Fibroblast of skin of left biceps (primary cell): ENCODE data around the gene CNGA2.

Experiments used
- DNase-seq, 2 experiments: peaks; one replicate each; pipeline ENCODE4 v3.0.0-alpha.2; 2013; ENCODE audit warnings: low read depth in 2 of 2

Gene CNGA2

DNA sequence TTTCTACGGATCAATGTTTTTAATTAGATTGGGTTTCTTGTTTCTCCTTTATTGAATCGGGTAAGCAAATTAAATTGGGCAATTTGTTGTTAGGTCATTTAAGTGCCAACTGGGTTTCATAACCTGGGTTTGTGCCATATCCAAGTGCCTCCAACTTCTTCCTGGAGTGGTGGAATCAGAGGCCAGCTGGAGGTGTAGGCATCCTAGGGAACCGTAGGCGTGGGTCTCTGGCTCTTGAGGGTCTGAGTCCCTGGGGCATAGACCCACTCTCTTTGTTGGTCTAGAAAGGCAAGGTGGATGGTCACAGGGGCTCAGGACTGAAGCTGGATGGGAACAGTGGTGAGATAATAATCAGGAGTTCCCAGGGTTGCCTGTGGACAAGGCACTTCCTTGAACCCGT is 18.3 kb downstream of the CNGA2 start:
- no peak for DNase-seq

DNA sequence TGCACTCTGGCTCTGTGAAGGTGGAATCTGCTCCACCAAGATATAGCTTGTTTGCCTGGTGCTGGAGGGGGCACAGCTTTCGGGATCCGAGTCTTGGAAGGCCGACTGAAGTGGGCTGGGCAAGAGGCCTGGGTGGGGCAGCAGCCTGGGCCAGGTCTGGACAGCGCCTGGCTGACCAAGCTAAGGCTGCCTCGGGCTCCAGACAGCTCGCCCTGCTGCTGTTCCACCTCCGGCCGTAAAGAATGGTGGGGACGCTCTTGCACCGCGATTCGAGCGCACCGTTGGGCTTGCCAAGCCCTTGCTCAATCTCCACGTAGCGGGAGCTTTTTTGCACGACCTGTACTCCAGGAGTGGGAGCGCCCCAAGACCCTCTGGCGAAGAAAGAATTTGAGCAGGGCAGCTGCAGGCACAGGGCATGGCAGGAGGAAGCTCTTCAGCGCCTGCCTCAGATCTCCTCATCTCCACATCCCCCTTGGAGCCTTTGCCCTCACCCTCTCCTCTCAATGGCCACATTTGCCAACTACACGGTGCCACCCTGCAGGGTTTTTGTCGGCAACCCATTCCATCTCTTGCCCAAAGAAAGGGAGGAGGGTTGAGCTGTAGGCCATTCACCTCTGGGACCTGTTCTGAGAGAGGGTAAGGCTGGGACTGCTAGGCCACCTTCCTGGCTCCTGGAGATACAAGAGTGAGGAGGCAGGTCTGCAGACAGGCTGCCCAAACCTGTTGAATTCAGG is 18.9 kb downstream of the CNGA2 start:
- no peak for DNase-seq

DNA sequence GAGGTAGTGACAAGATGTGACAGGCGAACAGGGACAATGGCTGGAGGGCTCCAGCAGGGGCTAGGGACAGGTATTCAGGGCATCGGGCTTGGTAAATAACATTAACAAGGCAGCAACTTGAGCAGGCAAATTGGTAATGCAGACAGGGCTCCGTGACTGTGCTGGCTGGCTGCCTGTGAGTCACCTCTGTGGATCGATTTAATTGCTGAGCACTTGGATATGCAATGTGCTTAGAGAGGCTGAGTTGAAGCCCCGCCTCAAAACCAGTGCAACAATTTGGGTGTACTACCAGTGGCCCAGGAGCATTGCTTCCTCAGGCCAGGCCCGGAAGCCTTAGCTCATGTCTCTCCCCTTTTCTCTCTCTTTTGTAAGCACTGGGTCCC is 19.5 kb downstream of the CNGA2 start:
- DNase-seq = peak; percentile 43 to 52

DNA sequence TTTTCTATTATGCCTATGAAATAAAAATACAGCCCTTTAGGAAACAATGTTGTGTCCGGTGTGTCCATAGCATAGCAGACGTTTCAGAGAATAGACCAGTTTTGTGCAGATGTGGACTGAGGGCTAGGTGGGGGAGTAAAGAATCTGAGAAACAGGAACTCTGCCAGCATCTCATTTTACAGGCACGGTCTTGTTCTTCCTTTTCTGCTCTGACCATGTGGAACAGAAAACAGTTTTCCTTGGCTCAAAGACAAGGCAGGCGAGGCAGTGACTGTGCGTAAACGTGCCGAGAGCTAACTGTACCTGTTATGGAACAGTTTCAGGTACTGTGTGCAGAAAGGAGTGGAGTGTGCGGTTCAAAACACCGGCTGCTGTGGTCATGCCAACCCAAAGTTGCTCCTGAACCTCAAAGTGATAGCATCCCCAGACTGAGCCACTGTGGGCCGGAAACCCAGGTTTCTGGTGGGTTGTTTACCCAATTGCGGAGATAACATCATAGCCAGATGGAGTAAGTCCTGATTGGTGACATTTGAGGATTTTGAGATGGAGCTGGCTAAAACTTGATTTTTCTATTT is 20.2 kb downstream of the CNGA2 start:
- DNase-seq = no peak

DNA sequence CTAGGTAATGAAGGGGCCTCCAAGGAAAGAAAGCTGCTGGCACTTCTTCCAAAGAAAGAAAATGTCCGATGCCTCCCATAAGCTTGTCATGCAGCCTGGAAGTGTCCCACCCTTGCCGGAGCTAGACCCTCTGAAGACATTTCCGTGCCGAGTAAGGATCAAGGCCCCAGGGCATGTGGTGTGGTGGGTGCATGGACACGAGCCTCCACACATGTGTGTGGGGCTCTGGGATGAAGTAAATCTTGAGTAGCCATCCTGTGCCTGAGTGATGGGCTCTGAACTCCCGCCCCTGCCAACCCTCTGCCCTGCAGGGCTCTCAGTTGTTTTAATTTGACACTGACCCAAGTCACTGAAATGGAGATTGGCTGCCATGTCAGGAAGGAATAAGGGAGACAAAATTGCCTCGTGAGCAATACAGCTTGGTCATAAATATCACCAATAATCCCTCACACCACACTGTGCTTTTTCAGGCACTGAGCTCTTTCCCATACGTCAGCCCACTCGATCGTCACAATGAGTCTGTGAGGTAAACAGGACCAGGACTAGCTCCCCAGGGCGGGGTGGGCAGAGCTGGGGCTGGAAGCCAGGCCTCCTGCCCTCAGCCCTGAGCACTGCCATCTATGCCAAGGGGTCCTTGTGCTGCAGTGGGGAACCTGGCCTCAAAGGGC is 24.6 kb downstream of the CNGA2 start:
- DNase-seq = no peak

DNA sequence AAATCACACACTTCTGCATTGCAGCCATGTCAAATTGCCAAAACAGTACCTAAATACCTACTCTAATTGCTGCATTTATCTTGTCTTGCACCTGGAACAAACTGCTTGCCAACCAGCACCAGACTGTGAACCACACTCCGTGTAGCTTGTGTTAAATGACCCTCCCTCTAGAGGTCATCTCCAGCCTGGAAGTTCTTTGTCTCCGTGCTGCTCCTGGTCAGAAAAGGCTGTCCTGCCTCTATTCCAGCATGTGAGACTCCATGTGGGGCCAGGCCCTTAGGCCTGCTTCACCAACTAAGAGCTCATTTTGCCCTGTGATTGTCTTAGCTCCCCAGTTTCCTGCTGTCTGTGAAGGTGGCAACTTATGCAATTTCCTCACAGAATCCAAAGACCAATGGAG is 28.3 kb downstream of the CNGA2 start:
- DNase-seq = no peak

DNA sequence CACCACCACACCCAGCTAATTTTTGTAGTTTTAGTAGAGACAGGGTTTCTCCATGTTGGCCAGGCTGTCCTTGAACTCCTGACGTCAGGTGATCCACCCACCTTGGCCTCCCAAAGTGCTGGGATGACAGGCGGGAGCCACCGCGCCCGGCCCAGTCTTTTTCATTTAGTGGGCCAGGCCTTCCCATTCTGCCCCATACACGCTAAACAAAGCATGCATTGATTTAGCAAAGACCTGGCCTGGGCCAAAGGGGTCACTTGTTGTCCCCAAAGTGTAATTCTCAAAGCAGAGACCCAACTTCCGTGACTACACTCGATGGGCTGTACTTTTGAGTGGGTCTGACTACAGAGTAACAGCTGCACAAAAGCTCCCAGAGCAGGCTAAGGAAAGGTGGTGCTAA is 29.2 kb downstream of the CNGA2 start:
- no peak for DNase-seq

DNA sequence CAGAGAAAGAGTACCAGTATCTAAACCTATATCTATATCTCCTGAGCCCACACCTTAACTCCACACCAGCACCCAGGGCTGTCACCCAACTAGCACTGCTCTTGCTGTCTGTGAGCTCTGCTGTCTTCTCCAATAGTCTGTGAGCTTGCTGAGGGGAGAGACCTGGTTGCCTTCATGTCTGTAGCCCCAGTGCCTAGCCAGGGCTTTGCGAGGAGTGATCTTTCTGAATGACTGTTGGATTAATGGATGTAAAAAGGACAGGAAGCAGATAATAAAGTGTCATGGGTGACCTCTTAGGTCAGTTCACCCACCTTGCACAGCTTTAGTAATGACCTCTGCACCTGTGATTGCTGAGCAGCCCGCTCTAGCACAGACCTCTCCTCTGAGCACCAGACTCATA is 30.5 kb downstream of the CNGA2 start:
- no peak for DNase-seq

DNA sequence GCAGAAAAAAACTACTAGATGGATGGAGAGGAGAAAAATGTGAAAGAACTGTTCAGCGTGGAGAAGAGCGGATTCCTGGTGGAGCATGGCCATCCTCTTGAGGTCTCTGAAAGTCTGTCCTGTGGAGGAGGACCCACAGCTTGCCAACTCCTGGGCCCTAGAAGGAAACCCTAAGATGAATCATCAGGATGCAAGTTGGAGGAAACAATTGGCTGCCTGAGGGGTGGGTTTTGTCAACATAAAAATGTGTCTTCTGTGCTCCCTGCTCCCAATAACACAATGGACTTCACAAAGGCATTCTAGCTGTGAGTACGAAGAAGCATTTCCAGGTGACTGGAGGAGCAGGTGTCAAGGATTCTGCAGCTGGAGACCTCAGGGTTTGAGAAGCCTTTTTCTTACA is 37.2 kb downstream of the CNGA2 start:
- no peak for DNase-seq

DNA sequence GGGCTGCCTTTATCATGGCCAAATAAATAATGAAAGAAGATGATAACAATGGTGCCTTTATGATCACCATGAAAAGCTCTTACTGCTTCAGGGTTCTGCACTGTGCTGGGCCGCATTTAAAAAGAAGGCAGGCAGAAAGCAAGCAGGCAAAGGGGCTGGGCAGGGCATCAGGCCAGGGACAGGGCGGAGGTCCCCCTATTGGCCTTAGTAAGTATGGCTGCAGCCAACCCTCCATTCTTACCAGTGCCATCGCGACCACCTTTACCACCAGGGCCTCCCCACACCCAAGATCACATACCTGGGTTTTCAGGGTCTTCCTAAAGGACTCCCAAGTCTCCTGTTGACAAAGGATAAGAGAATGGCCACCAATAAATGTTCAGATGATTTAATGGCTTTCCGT is 38.9 kb downstream of the CNGA2 start:
- DNase-seq = no peak

DNA sequence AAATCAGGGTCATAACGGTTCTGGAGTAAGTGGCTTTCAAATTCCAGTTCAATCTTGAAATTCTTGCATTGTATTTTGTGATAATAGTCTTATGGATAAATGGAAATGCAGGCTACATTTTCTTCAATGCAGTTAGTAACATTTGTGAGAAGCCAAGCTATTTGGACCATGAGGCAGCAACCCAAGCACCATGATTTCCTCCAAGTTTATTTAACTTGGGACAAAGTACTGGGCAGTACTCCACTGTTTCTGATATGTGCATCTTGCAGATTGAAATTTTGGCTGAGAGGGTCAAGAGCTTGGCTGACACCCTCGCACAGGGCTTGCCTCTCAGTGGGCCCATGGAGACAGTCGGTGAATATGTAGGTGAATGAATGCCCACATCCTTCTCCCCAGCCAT is 39.9 kb downstream of the CNGA2 start:
- no peak for DNase-seq

DNA sequence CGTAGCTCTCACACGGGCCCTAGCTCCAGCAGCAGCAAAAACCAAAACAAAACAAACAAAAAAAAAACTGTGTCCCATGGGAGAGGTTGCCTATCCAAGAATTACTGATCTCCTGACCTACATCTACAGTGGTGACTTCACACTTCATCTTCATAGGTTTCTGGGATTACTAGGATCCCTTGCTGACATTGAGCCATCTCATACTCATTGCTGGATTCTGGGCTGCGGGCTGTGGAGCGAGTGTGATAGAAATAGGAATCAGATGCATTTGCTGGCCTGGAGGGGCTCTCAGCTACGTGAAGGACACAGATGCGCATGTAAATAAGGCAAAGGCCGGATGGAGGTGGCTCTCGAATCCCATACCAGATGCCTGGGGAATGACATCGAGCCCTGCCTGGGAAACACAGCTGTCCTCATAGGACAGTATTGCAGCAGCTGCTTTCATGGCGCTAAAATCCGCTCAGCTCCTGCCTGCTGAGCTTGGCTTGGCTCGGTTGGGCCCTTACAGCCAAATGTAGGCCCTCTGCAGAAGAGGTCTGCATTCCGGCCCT is 41.7 kb downstream of the CNGA2 start:
- no peak for DNase-seq

DNA sequence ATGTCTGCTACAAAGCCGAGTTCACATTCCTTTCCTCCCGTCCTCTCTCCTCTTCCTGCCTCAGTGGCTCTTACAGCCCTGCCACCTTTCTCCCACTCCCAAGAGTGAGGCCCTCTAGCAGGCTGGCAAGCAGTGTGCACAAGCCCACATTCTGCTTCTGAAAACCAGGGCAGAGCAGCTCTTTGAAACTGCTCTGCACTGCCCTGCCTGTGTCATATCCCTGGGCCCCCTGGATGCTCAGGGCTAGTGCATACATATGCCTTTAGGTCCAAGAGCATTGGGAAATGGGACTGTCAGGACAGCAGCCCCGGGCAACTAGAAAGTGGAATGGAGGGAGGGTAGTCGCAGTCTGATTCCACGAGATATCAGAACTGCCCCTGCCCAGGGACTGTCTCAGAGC is 42.4 kb downstream of the CNGA2 start:
- no peak for DNase-seq

DNA sequence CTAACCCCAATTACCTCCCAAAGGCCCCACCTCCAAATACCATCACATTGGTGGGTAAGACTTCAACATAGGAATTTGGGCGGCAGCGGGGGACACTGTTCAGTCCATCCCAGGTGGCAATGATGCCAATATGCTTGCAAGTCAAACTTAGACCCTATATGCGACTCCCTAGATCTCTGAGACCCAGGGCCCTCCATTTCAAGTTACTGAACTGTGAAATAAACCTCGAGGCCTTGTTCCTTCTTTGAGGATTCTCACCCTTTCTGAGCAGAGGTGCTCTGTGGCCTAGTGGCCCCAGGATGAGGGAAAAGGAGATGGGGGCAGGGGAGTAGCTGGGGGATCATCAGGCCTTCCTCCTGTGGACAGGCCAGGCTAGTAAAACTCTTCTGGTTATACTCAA is 44.7 kb downstream of the CNGA2 start:
- no peak for DNase-seq

DNA sequence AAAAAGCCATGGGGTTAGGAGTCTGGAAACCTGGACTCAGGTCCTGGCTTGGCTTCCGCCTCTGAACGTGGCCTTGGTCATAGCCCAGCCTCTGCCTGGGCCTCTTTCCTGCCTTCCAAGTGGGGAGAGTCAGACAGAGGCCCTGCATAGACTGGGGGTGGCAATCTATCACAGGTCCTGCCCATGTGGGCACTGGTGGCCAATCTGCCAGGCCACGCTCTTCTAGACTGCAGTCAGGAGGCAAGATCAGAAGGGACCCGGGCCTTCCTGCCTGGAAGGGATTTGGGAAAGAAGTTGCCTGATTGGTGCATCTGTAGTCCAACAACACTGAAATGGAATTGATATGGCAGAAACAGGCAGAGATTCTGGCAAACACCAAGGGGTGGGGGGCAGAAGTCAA is 46.1 kb downstream of the CNGA2 start:
- DNase-seq = no peak

DNA sequence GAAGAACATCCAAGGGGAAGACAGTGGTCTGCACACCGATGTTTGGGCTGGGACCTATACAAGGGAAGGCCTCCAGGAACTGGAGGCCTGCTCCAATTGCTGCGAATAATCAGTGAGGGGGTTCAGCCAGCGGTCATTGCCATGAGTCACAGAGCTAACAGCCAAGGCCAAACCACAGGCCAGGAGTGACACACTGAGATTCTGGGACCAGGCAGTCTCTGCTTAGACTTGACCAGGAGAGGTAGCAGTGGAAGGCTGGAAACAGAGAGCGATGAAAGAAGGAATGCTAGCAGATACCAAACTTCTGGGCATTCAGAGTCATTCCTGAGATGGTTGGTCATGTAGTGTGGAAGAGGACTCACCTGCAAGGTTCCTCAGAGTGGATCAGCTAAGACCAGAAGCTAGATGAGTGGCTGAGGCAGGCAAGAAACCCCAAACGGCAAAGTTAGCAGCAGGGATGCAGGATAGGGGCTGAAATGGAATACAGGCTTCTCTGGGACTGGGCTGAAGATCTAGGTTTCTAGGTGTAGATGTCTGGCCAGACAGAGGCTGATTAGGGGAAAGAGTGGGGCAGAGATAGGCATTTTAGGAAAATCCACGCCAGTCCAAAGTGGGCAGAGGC is 54.7 kb downstream of the CNGA2 start:
- peak in 1 of 2 experiments; percentile 9 for DNase-seq

DNA sequence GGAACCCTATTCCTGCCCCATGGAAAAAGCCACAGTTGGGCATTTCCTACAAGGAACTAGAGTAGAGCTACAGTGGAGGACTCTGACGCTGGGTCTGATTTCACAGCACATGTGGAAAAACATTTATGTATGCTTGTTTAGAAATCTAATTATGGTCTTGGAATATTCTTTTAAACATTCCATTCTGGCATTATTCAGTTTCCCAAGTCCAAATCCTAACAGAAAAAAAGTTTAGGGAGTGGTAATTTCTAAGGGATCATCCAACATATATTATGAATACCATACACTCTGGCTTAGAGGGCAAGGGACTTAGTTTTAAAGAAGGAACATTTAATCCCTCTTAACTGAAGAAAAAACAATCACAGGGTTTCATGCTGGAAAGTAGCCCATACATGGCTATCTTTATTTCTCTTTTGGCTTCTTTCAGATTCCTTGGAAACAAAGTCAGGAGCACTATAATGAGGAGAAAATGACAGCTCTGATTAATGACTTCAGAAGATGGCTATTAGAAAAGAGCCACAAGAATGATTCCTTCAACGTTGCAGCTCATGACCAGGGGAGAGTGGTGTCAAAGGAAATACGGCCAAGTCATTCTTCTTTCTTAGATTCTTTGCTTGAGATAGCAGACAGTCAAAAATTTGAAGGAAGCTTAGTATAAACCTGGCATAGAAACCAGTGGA is 56.1 kb downstream of the CNGA2 start:
- no peak for DNase-seq

DNA sequence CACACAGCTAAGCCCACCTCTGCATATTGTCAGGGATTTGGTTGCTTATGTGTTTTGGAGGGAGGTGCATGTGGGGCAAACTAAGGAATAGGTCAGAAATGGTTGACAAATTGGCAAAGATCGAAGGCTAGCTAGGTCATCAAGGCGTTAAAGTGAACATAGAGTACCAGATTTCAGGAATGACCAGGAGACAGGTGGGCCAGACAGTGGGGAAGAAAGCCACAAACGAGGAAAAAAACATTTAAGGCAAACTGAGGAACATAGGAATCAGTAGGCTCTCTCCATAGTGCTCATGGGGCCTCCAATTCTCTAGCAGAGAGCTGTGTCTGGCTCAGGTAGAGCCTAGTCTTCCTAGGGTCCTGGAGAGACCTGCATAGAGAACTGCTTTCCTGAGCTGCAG is 57.4 kb downstream of the CNGA2 start:
- no peak for DNase-seq

DNA sequence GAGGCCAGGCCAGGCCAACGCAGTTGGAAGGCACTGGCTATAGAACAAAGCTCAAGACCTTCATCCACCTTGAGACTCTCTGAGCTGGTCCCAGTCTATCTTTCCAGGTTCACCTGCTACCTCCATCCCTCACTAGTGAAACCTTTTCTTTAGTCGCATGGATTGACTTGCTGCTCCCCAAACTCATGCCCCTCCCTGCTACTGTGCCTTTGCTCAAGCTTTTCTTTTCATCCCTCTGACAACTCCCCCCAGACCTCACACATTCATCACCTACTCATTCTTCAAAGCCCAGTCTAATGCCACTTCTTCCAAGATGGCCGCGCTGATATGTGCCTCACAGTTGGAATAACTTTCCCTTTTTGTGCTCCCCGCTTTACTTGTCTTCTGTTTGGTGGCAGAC is 58.0 kb downstream of the CNGA2 start:
- no peak for DNase-seq

DNA sequence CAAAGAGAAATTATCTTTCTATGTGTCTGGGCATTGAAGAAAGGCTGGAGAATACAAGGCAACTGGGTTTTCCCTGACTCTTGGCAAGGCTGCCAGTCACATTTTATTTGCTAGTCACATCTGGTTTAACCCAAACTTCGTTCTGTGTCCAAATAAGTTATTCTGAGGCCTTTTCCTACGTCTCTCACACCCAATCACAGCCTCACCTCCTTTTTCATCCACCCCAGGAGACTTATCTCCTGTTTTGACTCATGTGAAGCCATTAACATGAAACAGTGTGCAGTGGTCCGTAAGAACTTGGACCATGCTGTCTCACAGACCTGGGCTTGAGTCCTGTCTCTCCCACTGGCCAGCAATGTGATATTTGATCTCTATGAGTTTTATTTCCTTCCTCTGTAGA is 59.3 kb downstream of the CNGA2 start:
- DNase-seq = no peak
